HG03565 (cell line): Measurements from ENCODE around the gene HSDL1.

Source experiments
- ATAC-seq: cut with Tn5 transposase; IDR thresholded peaks from one replicate; pipeline ENCODE4 v1.9.1; 2021; ENCODE audit warnings: mild to moderate bottlenecking, moderate library complexity; ENCODE audit not compliant: unreplicated experiment

HSDL1 gene

GRCh38 chr16:84110527-84110926 lies 34.5 kb downstream of the HSDL1 start:
- no peak for ATAC-seq

- ATAC-seq, result no peak
These were observed 35.2 kb downstream of the HSDL1 start for GRCh38 chr16:84109598-84110335.

GRCh38 chr16:84107921-84108320 lies 37.1 kb downstream of the HSDL1 start:
- no peak for ATAC-seq

- ATAC-seq, result no peak
These were observed 38.8 kb downstream of the HSDL1 start for GRCh38 chr16:84105948-84106740.

- ATAC-seq, result no peak
These were observed 39.6 kb downstream of the HSDL1 start for GRCh38 chr16:84105301-84105815.

- no peak for ATAC-seq
These were observed 40.7 kb downstream of the HSDL1 start for GRCh38 chr16:84104231-84104630.

- no peak for ATAC-seq
These were observed 41.3 kb downstream of the HSDL1 start for GRCh38 chr16:84103678-84104077.

- ATAC-seq, result no peak
These were observed 46.0 kb downstream of the HSDL1 start for GRCh38 chr16:84098939-84099338.

GRCh38 chr16:84096447-84097005 lies 48.5 kb downstream of the HSDL1 start:
- no peak for ATAC-seq

GRCh38 chr16:84095466-84095865 lies 49.5 kb downstream of the HSDL1 start:
- ATAC-seq, result no peak

- no peak for ATAC-seq
These were observed 51.1 kb downstream of the HSDL1 start for GRCh38 chr16:84093879-84094270.

GRCh38 chr16:84093120-84093878 lies 51.7 kb downstream of the HSDL1 start:
- no peak for ATAC-seq

GRCh38 chr16:84091460-84091859 lies 53.5 kb downstream of the HSDL1 start:
- no peak for ATAC-seq

GRCh38 chr16:84090211-84090610 lies 54.8 kb downstream of the HSDL1 start:
- ATAC-seq, result no peak

- peak; percentile 73 for ATAC-seq
These were observed 56.1 kb downstream of the HSDL1 start for GRCh38 chr16:84088695-84089395.

GRCh38 chr16:84087466-84088151 lies 57.4 kb downstream of the HSDL1 start:
- no peak for ATAC-seq

- ATAC-seq, result no peak
These were observed 58.0 kb downstream of the HSDL1 start for GRCh38 chr16:84087001-84087400.

GRCh38 chr16:84086341-84086740 lies 58.6 kb downstream of the HSDL1 start:
- no peak for ATAC-seq

- no peak for ATAC-seq
These were observed 59.2 kb downstream of the HSDL1 start for GRCh38 chr16:84085773-84086172.

GRCh38 chr16:84085271-84085667 lies 59.7 kb downstream of the HSDL1 start:
- no peak for ATAC-seq
